Measurements from ENCODE around the gene NCAPG2. TPM values are rescaled to one million over a fixed set of nuclear protein-coding genes. Genes with fewer than 3 reads are reported as not detected.

NCAPG2 gene
- total RNA-seq, 2 experiments from 2014 or later = 145 to 149 TPM

DNA sequence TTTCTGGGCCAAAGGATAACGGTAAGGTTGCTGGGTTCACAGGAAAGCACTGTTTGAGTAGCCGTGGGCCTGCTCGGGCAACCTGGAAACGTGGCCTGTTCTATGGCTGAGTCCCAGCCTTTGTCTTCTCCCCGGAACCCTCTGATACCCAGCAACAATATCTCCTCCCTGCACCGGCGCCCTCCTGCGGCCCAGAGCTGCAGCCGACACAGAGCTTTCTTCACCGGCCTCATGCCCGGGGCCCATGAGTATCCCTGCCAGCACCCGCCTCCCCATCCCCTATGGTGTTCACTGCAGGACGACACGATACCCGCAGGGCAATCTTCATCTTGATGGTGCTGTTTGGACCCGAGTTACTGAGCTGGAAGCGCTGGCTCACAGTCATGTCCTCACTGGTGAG lies 38.6 kb upstream of the NCAPG2 start:
- Mint-ChIP-seq H3K36me3 (peaks cover 45% of the 10 kb centered on the region), H3K4me1 (ENCODE audit: low read depth) (peaks cover 2% of the 10 kb centered on the region), H3K27ac (no peak overlapping the region), H3K27me3 (no peaks in the 10 kb centered on the region), H3K9me3 (no peaks in the 10 kb centered on the region), H3K4me3 (no peak overlapping the region)
- ChIA-PET POLR2A (interaction anchor here (0.9 kb wide), 1 partner anchor 11 kb away, joined by 4 read pairs; no protein-coding TSS in a partner anchor), CTCF (interaction anchor here (0.7 to 1.2 kb wide), 2 partner anchors 10 to 234 kb away, joined by 3 read pairs; no protein-coding TSS in a partner anchor)
- DNase-seq = no peak
- intact Hi-C loops (cut with micrococcal nuclease) = no loop called here

DNA sequence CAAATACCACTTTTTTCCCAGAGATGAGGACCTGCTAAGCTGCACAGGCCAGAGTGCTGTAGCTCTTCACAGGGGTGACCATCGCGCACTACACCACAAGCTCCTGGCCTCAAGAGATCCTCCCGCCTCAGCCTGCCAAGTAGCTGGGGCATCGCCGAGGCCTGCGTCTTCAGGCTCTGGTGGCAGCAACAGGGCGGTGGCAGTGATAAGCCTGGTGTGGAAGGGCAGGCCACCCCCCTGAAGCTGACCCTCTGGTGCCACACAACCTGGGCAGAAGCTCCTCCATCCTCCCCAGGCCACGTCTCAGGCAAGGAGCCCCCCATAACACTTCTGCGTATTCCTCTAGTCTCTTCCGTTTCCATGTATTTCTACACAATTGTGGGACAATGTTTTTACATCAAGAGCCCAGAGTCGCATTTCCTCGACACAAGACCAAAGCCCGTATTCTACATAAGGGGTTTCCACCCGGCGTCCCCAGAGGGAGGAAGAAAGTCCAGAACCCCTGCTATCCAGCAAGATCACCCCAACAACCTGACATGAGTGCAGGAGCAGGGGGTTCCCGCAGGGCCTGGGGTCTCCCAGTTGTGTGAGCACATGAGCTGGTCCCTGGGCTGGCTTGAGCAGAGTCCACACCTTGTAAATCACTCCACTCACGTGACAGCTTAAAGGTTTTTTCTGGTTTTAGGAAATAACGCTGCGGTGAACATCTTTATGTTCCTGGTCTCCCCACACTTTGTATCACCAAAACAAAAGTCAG lies 37.6 kb upstream of the NCAPG2 start:
- no peaks in the 10 kb centered on the region for H3K9me3 Mint-ChIP-seq
- H3K36me3 Mint-ChIP-seq = peaks cover 41% of the 10 kb centered on the region
- H3K4me1 Mint-ChIP-seq (ENCODE audit: low read depth) = peaks cover 2% of the 10 kb centered on the region
- intact Hi-C loops (cut with micrococcal nuclease) = no loop called here
- ChIA-PET POLR2A (interaction anchor here (0.9 kb wide), 1 partner anchor 10 kb away, joined by 4 read pairs; no protein-coding TSS in a partner anchor), CTCF (interaction anchor here (0.7 to 1.2 kb wide), 2 partner anchors 11 to 235 kb away, joined by 3 read pairs; no protein-coding TSS in a partner anchor)
- no peak overlapping the region for H3K4me3 Mint-ChIP-seq
- no peak overlapping the region for H3K27ac Mint-ChIP-seq
- DNase-seq = no peak
- H3K27me3 Mint-ChIP-seq = no peaks in the 10 kb centered on the region

DNA sequence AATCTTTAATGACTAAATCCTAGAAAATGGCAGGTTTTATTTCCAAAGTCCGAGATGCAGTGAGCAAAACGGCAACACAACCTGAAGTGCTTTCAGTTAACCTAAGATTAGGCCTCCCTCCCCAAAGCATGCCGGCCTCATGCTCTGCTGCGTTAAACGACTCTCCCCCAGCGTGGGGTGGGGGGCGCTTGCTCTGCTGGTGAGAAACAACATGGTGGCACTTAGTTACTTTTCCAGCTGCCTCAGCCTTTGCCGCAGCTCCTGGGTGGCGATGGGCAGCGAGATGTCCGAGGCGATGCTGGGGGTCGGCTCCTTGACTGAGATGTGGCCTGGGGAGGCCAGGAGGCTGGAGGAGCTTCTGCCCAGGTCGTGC lies 36.7 kb upstream of the NCAPG2 start:
- Mint-ChIP-seq H3K27me3 (no peaks in the 10 kb centered on the region), H3K4me3 (no peak overlapping the region), H3K4me1 (ENCODE audit: low read depth) (peaks cover 2% of the 10 kb centered on the region), H3K9me3 (no peaks in the 10 kb centered on the region), H3K36me3 (peaks cover 43% of the 10 kb centered on the region), H3K27ac (no peak overlapping the region)
- intact Hi-C loops (cut with micrococcal nuclease) = no loop called here
- DNase-seq = no peak
- ChIA-PET CTCF (no interaction called here), POLR2A (no interaction called here)

DNA sequence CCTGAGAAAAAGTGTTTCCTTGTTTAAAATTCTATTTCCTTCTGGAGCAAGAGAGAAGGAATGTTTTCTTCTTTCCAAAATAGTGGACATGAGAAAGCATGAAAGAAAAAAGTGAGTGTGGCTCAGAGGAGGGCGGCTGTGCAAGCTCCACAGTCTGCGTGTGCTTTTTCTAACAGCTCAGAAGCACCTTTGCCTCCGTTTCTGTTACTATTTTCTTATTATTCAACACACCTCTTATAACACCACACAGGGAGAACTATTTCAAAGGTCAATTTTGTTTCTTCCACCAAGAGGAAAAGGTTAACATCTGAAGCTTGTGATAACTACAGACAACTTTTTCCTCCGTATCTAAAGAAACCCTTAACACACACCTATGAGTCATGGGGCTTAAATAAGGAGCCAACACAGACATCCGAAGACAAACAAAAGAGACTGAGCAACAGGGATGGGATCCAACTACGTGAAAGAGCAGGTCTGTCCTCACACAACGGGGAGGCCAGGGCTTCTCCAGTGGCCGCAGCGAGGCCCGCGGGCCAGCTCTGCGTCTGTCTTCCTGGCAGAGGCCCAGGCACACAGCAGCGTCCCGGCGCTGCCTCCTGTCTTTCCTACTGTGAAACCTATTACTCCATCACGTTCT lies 36.2 kb upstream of the NCAPG2 start:
- CTCF ChIA-PET = no interaction called here
- H3K4me3 Mint-ChIP-seq = no peak overlapping the region
- intact Hi-C loops (cut with micrococcal nuclease) = no loop called here

DNA sequence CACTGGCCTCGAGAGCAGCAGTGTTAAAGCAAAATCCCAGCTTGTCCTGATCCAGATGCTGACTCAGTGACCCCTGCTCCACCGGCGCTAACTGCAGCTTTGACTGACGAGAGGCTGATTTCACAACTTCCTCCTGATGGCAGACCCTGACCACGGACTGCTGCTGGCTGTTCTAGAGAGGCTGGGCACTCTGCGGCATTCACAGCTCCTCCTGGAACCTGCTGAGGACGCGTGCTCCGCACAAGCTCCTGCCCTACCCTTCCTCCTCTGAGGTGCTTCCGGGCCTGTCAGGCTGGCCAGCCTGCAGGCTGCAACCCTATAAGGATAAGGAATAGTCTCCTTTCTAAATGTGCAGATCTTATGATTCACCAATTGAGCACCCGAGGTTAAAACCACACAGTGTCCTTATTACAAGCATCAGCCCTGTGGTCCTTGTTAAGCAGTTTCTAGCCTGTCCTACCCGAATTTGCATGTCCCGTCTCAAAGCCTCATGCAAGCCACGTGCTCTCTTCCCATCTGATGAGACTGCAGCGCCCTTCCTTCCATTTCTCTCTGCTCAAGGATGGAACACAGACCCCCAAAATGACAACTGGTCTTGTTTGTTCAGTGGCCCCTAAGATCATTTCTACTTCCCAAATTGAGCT lies 35.5 kb upstream of the NCAPG2 start:
- H3K4me3 Mint-ChIP-seq = no peak overlapping the region
- ChIA-PET POLR2A (interaction anchor here (0.6 kb wide), 1 partner anchor 10 kb away, joined by 3 read pairs; no protein-coding TSS in a partner anchor), CTCF (interaction anchor here (1.0 kb wide), 1 partner anchor 35 kb away, joined by 3 read pairs; the partner anchor contains the start of gene NCAPG2)
- intact Hi-C loops (cut with micrococcal nuclease) = no loop called here
- H3K4me1 Mint-ChIP-seq (ENCODE audit: low read depth) = peaks cover 2% of the 10 kb centered on the region
- no peaks in the 10 kb centered on the region for H3K9me3 Mint-ChIP-seq
- no peak for DNase-seq
- H3K36me3 Mint-ChIP-seq = peaks cover 40% of the 10 kb centered on the region
- H3K27me3 Mint-ChIP-seq = no peaks in the 10 kb centered on the region
- peak overlapping the region; percentile 34 for H3K27ac Mint-ChIP-seq

More for the DNA sequence above, 36.2 kb upstream of the NCAPG2 start:
- H3K4me1 Mint-ChIP-seq (ENCODE audit: low read depth) = peaks cover 2% of the 10 kb centered on the region
- H3K36me3 Mint-ChIP-seq = peaks cover 43% of the 10 kb centered on the region
- POLR2A ChIA-PET = interaction anchor here (0.6 kb wide), 1 partner anchor 9 kb away, joined by 3 read pairs; no protein-coding TSS in a partner anchor
- H3K27me3 Mint-ChIP-seq = no peaks in the 10 kb centered on the region
- no peaks in the 10 kb centered on the region for H3K9me3 Mint-ChIP-seq
- DNase-seq = no peak
- H3K27ac Mint-ChIP-seq = no peak overlapping the region

DNA sequence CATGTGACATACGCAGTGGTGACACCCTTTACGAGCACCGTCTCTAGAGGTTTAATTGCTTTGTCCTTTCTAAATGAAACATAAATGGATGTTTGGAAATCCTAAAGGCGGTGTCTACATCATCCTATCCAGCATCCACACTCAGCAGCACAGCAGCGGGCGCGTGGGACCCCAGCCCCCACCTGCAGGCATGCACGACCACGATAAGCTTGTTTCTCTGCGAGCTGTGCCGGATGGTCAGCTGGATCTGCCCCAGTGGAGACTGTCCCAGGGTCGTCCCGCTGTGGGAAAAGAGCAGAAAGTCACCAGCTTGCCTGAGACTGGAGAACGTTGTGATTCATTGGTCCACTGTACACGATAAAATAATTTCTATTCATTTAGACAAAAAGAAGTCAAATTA lies 34.2 kb upstream of the NCAPG2 start:
- Mint-ChIP-seq H3K4me3 (no peak overlapping the region), H3K36me3 (peaks cover 43% of the 10 kb centered on the region), H3K9me3 (no peaks in the 10 kb centered on the region), H3K27ac (peak overlapping the region; percentile 54), H3K4me1 (ENCODE audit: low read depth) (peaks cover 2% of the 10 kb centered on the region), H3K27me3 (no peaks in the 10 kb centered on the region)
- ChIA-PET POLR2A (no interaction called here), CTCF (no interaction called here)
- DNase-seq = no peak
- intact Hi-C loops (cut with micrococcal nuclease) = no loop called here

DNA sequence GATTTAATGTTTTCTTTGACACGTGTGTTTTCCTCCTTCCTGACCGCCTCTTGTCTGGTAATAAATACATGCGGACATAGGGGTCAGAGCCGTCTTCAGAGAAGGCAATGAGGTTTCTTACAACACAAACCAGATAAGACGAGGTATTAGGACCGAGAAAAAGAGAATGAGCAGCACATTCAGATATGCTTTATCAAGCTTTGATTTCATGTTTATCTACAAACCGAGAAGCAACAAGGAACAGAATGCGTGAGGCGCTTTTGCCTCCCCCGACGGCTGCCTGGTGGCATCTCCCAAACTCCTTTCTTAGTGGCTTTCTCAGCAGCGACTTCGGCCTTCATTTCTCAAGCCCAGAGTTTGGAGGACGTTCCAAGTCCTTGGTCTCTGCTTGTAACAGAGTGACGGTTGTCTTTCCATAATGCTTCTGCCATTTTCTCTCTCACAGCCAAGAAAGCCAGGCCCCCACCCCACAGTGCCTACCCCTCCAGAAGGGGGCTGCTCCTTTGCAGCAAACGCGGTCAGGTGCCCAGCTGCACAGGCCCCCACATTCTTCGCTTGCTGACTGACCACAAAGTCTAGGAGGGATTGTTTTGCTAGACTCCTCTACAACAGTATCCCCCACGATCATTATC lies 32.6 kb upstream of the NCAPG2 start:
- Mint-ChIP-seq H3K36me3 (peaks cover 38% of the 10 kb centered on the region), H3K4me3 (no peak overlapping the region), H3K4me1 (ENCODE audit: low read depth) (peaks cover 2% of the 10 kb centered on the region), H3K27me3 (no peaks in the 10 kb centered on the region), H3K9me3 (no peaks in the 10 kb centered on the region), H3K27ac (no peak overlapping the region)
- POLR2A ChIA-PET = interaction anchor here (0.8 kb wide), 1 partner anchor 17 kb away, joined by 3 read pairs; no protein-coding TSS in a partner anchor
- CTCF ChIA-PET = interaction anchor here (0.8 kb wide), 1 partner anchor 240 kb away, joined by 3 read pairs; no protein-coding TSS in a partner anchor
- intact Hi-C loops (cut with micrococcal nuclease) = no loop called here
- DNase-seq = no peak

DNA sequence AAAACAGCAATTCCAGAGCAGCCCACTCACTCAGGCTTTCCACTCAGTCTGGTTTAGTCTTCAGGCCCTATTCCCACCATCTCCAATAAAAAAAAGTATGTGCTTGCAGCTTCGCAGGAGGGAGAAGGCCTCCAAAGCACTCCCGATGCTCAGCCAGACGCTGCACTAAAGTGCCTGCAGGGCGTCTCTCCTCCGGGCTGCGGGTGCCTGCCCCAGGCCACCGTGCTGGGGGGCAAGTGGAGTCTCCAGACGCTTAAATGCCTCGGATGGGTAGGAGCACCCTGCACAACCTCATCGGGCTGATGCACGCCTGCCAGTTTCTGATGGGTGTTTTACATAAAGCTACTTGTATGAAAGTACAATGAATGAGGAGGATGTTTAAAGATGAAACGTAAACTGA lies 31.3 kb upstream of the NCAPG2 start:
- no peak overlapping the region for H3K27ac Mint-ChIP-seq
- no peak overlapping the region for H3K4me3 Mint-ChIP-seq
- ChIA-PET CTCF (interaction anchor here (0.7 kb wide), 1 partner anchor 79 kb away, joined by 3 read pairs; no protein-coding TSS in a partner anchor), POLR2A (no interaction called here)
- peaks cover 36% of the 10 kb centered on the region for H3K36me3 Mint-ChIP-seq
- intact Hi-C loops (cut with micrococcal nuclease) = no loop called here
- H3K9me3 Mint-ChIP-seq = no peaks in the 10 kb centered on the region
- no peaks in the 10 kb centered on the region for H3K27me3 Mint-ChIP-seq
- no peak for DNase-seq
- peaks cover 2% of the 10 kb centered on the region for H3K4me1 Mint-ChIP-seq (ENCODE audit: low read depth)

DNA sequence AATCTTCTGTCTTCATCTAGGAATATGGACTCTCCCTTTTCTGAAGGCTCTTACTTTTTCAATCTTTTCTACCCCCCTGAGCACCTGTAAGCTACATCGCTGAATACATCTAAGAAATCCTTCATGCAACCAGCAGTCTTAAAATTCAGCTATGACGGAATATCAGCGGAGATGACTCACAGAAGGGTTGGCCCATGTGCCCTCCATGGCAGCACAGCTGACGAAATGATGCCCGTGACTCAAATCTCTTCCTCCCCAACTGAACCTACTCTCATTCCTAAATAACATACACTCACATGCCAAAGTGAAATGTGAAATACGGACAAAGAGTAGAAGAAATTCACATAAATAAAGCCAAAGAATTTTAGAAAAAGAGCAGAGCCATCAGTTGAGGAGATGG lies 30.3 kb upstream of the NCAPG2 start:
- ChIA-PET CTCF (no interaction called here), POLR2A (no interaction called here)
- intact Hi-C loops (cut with micrococcal nuclease) = no loop called here
- peaks cover 33% of the 10 kb centered on the region for H3K36me3 Mint-ChIP-seq
- no peak overlapping the region for H3K27ac Mint-ChIP-seq
- no peak overlapping the region for H3K4me3 Mint-ChIP-seq
- peaks cover 2% of the 10 kb centered on the region for H3K4me1 Mint-ChIP-seq (ENCODE audit: low read depth)
- H3K27me3 Mint-ChIP-seq = no peaks in the 10 kb centered on the region
- H3K9me3 Mint-ChIP-seq = no peaks in the 10 kb centered on the region
- DNase-seq = no peak

DNA sequence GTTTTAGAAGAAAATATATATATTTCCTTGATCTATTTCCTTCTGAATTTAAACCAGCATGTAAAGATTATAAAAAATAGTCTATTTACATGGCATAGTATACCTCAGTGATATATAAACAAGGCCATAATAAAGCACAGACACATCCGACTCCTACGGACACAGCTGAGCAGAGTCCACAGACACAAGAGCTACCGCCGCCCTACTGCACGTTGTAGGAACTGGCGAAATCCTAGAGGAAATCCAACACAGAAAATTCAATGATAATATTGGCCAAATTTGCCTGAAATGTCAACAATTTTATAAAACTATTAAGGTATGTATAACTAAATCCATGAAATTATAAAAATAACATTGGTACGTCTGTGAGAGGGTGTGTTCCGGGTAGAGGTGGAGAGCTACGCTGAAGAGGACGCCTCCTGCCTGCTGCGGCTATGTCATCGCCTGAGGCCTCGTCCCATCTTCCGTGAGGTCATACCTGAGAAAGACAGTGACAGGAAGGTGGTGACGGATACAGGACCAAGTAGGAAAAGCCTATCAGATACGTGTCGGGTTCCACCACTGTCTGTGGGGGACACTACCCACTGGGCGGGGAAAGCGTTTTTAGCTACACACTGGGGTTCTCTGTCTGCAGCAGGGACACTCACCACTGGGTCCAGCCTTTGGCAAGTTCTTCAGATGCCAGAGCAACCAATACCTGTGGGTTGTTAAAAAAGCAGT lies 29.3 kb upstream of the NCAPG2 start:
- ChIA-PET POLR2A (no interaction called here), CTCF (interaction anchor here (1.7 kb wide), 1 partner anchor 243 kb away, joined by 5 read pairs; no protein-coding TSS in a partner anchor)
- Mint-ChIP-seq H3K4me3 (no peak overlapping the region), H3K36me3 (peaks cover 32% of the 10 kb centered on the region), H3K9me3 (no peaks in the 10 kb centered on the region), H3K27me3 (no peaks in the 10 kb centered on the region), H3K4me1 (ENCODE audit: low read depth) (peaks cover 2% of the 10 kb centered on the region), H3K27ac (no peak overlapping the region)
- no peak for DNase-seq
- intact Hi-C loops (cut with micrococcal nuclease) = no loop called here

DNA sequence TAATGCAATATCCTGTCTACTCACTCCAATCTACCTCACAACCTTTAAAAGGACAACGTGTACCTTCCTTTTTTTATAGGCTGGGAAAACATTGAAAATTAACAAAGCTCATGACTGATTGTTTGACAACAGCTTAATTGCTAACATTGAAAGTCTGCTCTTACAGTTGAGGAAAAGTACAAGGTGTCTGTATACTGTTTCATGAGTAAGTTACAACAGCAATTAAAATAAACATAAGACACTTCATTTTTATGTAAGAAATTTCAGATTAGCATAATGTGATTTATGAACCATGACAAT lies 28.6 kb upstream of the NCAPG2 start:
- no peak overlapping the region for H3K4me3 Mint-ChIP-seq
- CTCF ChIA-PET = interaction anchor here (1.3 to 1.7 kb wide), 2 partner anchors 18 to 244 kb away, joined by 3 to 5 read pairs; no protein-coding TSS in a partner anchor
- no peak for DNase-seq
- H3K4me1 Mint-ChIP-seq (ENCODE audit: low read depth) = peaks cover 2% of the 10 kb centered on the region
- POLR2A ChIA-PET = no interaction called here
- H3K27me3 Mint-ChIP-seq = no peaks in the 10 kb centered on the region
- intact Hi-C loops (cut with micrococcal nuclease) = no loop called here
- H3K27ac Mint-ChIP-seq = no peak overlapping the region
- peaks cover 27% of the 10 kb centered on the region for H3K36me3 Mint-ChIP-seq
- no peaks in the 10 kb centered on the region for H3K9me3 Mint-ChIP-seq

All from activated CD4-positive, alpha-beta memory T cell treated with anti-CD3 and anti-CD28 coated beads for 36 hours (primary cell).